ENCODE data around the gene PYGM.

- TF ChIP-seq CTCF (conservative IDR thresholded peaks at IDR 0.05 in 1 of 2, IDR thresholded peaks at IDR 0.05 in 1 of 2; ENCODE audit: extremely low read depth in 1 of 2, insufficient read depth in 1 of 2, low read depth in 1 of 2, low read length in 2 of 2) = peak; percentile 45 to 81
- TF ChIP-seq EZH2 (IDR thresholded peaks at IDR 0.05; ENCODE audit: borderline replicate concordance, low read length) = no peak
Observed at GRCh38 chr11:64742889-64743590, 16.7 kb downstream of the PYGM start.

All from mammary epithelial cell (primary cell).